ENCODE measurements around the gene ADAMTS8.

DNA sequence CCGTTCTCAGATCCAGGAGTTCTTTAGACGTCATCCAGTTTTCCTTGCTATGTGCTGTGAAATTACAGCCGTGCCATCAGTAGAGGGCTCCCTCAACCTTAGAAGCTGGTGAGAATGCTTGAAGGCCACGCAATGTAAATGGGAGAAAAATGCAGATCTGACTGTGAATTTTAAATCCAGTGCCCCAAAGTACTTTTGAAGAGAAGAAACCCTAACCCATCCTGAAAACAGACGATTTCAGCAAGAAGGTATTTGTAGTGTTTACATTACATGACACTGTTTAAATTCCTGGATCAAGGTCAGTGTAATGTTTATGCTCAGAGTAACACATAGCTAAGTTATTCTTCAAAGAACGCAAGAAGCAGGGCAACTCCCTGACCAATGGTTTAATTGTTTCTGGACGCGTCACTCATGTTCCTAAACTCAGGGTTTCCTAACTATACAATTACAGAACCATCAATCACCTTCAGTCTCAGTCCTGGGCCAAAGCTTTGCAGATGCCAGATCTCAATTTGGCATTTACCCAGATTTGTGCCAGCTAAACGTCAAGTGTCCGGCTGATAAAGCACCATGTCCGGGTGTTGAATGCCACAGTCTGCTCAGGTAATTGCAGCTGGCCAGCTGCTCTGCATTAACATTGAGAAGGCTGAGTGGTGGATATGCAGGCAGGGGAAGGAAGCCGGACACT, 38.2 kb downstream of the ADAMTS8 start:
- no peak for TF ChIP-seq POLR2A (IDR thresholded peaks at IDR 0.05)
- TF ChIP-seq, protein P1, sequence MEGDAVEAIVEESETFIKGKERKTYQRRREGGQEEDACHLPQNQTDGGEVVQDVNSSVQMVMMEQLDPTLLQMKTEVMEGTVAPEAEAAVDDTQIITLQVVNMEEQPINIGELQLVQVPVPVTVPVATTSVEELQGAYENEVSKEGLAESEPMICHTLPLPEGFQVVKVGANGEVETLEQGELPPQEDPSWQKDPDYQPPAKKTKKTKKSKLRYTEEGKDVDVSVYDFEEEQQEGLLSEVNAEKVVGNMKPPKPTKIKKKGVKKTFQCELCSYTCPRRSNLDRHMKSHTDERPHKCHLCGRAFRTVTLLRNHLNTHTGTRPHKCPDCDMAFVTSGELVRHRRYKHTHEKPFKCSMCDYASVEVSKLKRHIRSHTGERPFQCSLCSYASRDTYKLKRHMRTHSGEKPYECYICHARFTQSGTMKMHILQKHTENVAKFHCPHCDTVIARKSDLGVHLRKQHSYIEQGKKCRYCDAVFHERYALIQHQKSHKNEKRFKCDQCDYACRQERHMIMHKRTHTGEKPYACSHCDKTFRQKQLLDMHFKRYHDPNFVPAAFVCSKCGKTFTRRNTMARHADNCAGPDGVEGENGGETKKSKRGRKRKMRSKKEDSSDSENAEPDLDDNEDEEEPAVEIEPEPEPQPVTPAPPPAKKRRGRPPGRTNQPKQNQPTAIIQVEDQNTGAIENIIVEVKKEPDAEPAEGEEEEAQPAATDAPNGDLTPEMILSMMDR (IDR thresholded peaks at IDR 0.05) = peak in 2 of 7 experiments; percentile 6 to 11
- TF ChIP-seq POLR2AphosphoS5 (IDR thresholded peaks at IDR 0.05) = peak; percentile 61 to 94 (median 81)
- peak; percentile 53 for TF ChIP-seq EP300 (IDR thresholded peaks at IDR 0.05)

Data from stomach (tissue), 4 donors.